HL-60 (cell line): ENCODE data around the gene SHFL.

Experiments
- DNase-seq, 2 experiments: peaks; one replicate each; pipeline ENCODE4 v3.0.0-alpha.2; 2010 to 2020; ENCODE audit warnings: low read depth in 1 of 2, low spot score in 1 of 2
- H3K27ac ChIP-seq: fragments of 250-450 bp; sonication (Bioruptor Pico); replicated peaks from 2 replicates; pipeline ENCODE4 v1.5.1; 2020; ENCODE audit warnings: mild to moderate bottlenecking, moderate library complexity
- H3K27me3 ChIP-seq: fragments of 250-450 bp; sonication (Bioruptor Pico); 2 replicates; pipeline ENCODE4 v1.5.1; 2021; ENCODE audit warnings: mild to moderate bottlenecking, moderate library complexity; ENCODE audit not compliant: insufficient read depth, poor library complexity, severe bottlenecking
- H3K4me3 ChIP-seq: replicated peaks from 2 replicates; pipeline ENCODE4 v1.5.1; 2011; ENCODE audit warnings: mild to moderate bottlenecking, control low read depth, low read length; ENCODE audit not compliant: insufficient read depth
- GABPA ChIP-seq: IDR thresholded peaks from 2 replicates; pipeline ENCODE4 v1.6.1; 2012; ENCODE audit warnings: low read depth
- POLR2AphosphoS5 ChIP-seq: IDR thresholded peaks from 2 replicates; pipeline ENCODE4 v1.6.1; 2012; ENCODE audit warnings: low read depth
- SPI1 ChIP-seq: IDR thresholded peaks from 2 replicates; pipeline ENCODE4 v1.6.1; 2012; ENCODE audit warnings: low read depth, mild to moderate bottlenecking, borderline replicate concordance
- TF ChIP-seq, protein P1 (sequence below): IDR thresholded peaks from one replicate; pipeline ENCODE4 v1.5.1; 2011; ENCODE audit warnings: low read length, control low read depth, inconsistent platforms; ENCODE audit not compliant: insufficient read depth
- TF ChIP-seq, protein P2 (sequence below): IDR thresholded peaks from 2 replicates; pipeline ENCODE4 v1.6.1; 2012; ENCODE audit warnings: low read depth; ENCODE audit not compliant: insufficient replicate concordance

The SHFL gene

DNA sequence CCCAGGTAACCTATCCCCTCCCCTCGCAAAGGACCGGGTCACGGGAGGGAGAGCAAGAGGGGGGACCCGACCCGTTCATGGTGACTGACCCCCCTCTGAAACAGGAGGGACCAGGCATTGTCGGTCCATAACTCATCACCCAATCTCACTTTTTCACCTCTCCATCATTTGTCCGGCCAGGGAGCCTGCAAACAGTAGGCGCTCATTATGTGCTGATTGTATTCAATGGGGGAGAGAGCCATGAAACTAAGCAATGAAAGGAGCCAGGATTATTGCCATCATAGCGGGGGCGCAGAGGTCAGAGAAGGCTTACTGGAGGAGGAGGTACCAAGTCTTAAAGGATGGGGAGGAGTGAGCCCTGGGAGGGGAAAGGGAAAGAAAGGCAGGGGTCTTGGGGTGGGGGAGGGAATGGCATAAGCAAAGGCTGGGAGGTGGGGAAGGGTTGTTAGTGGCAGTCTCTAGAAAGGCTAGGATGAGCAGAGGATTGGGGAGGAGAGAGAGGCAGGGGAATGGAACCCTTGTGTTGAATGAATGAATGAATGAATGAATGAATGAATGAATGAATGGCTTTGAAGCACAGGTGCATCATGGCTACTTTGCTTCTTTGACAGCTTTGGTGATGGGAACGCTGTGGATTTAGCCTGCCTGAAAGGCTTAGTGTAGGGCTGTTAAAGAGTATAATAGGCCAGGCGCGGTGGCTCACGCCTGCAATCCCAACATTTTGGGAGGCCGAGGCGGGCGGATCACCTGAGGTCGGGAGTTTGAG, 1.4 kb downstream of the SHFL start:
- H3K27ac ChIP-seq: no peak overlapping the region

DNA sequence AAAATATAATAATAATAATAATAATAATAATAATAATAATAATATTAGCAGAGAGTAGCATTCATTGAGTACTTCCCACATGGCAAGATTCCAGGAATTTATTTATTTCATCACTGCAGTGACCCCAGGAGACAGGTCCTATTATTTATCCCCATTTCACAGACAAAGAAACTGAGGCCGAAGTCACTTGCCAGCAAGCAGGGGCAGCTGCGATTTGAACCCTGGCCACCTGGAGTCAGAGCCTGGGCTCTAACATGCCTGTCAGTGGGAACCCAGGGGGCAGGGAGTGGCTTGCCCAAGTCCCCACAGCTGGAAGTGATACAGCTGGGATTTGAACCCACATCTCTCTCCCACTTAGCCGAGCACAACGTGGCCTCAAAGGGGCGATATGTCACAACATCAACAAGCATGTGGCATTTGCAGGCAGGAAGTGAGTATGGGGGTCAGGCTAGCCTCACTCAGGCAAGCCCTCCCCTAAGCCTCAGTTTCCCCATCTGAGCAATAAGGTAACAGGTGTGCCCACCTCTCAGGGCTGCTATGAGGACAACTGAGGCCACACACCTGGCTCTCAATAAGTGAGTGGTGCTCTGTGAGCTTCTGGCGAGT, 2.9 kb downstream of the SHFL start:
- Histone ChIP-seq H3K27me3 (no peaks in the 10 kb centered on the region), H3K27ac (no peak overlapping the region), H3K4me3 (no peak overlapping the region)
- TF ChIP-seq SPI1 (no peak), POLR2AphosphoS5 (no peak), GABPA (no peak)
- TF ChIP-seq, protein P1, sequence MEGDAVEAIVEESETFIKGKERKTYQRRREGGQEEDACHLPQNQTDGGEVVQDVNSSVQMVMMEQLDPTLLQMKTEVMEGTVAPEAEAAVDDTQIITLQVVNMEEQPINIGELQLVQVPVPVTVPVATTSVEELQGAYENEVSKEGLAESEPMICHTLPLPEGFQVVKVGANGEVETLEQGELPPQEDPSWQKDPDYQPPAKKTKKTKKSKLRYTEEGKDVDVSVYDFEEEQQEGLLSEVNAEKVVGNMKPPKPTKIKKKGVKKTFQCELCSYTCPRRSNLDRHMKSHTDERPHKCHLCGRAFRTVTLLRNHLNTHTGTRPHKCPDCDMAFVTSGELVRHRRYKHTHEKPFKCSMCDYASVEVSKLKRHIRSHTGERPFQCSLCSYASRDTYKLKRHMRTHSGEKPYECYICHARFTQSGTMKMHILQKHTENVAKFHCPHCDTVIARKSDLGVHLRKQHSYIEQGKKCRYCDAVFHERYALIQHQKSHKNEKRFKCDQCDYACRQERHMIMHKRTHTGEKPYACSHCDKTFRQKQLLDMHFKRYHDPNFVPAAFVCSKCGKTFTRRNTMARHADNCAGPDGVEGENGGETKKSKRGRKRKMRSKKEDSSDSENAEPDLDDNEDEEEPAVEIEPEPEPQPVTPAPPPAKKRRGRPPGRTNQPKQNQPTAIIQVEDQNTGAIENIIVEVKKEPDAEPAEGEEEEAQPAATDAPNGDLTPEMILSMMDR: no peak
- TF ChIP-seq, protein P2, sequence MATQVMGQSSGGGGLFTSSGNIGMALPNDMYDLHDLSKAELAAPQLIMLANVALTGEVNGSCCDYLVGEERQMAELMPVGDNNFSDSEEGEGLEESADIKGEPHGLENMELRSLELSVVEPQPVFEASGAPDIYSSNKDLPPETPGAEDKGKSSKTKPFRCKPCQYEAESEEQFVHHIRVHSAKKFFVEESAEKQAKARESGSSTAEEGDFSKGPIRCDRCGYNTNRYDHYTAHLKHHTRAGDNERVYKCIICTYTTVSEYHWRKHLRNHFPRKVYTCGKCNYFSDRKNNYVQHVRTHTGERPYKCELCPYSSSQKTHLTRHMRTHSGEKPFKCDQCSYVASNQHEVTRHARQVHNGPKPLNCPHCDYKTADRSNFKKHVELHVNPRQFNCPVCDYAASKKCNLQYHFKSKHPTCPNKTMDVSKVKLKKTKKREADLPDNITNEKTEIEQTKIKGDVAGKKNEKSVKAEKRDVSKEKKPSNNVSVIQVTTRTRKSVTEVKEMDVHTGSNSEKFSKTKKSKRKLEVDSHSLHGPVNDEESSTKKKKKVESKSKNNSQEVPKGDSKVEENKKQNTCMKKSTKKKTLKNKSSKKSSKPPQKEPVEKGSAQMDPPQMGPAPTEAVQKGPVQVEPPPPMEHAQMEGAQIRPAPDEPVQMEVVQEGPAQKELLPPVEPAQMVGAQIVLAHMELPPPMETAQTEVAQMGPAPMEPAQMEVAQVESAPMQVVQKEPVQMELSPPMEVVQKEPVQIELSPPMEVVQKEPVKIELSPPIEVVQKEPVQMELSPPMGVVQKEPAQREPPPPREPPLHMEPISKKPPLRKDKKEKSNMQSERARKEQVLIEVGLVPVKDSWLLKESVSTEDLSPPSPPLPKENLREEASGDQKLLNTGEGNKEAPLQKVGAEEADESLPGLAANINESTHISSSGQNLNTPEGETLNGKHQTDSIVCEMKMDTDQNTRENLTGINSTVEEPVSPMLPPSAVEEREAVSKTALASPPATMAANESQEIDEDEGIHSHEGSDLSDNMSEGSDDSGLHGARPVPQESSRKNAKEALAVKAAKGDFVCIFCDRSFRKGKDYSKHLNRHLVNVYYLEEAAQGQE: no peak
- no peak for DNase-seq

More for the DNA sequence above, 1.4 kb downstream of the SHFL start:
- TF ChIP-seq, protein P1: no peak
- TF ChIP-seq, protein P2: no peak
- TF ChIP-seq POLR2AphosphoS5: no peak
- no peak for TF ChIP-seq SPI1
- TF ChIP-seq GABPA: no peak
- Histone ChIP-seq H3K27me3 (no peaks in the 10 kb centered on the region), H3K4me3 (no peak overlapping the region)
- no peak for DNase-seq

DNA sequence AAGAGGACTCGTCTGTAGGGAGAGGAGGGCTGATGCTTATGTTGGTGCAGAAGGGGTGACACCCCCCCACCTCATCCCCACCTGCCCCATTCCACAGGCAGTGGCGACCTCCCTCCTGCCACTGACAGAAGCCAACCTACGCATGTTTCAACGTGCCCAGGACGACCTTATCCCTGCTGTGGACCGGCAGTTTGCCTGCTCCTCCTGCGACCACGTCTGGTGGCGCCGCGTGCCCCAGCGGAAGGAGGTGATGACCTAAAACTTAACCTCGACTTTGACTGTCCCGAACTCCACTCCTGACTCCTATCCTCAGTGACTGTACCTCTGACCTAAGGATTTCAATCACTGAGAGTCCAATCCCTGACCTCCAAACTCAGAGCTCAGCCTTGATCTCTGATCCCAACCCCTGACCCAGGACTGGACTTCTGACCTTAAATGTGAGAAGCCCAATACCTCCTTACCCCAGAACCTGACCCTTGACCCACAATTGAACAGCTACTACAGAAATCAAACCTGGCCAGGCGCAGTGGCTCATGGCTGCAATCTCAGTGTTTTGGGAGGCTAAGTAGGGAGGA, 3.8 kb downstream of the SHFL start:
- DNase-seq: no peak
- Histone ChIP-seq H3K27ac (no peak overlapping the region), H3K27me3 (no peaks in the 10 kb centered on the region), H3K4me3 (no peak overlapping the region)
- TF ChIP-seq, protein P1: no peak
- TF ChIP-seq POLR2AphosphoS5 (no peak), SPI1 (no peak), GABPA (no peak)
- TF ChIP-seq, protein P2: no peak
